ENCODE results near the gene TMEM164.
A peak's percentile ranks its signal among the peaks of the same experiment; 100 is the strongest.

TMEM164 gene

DNA sequence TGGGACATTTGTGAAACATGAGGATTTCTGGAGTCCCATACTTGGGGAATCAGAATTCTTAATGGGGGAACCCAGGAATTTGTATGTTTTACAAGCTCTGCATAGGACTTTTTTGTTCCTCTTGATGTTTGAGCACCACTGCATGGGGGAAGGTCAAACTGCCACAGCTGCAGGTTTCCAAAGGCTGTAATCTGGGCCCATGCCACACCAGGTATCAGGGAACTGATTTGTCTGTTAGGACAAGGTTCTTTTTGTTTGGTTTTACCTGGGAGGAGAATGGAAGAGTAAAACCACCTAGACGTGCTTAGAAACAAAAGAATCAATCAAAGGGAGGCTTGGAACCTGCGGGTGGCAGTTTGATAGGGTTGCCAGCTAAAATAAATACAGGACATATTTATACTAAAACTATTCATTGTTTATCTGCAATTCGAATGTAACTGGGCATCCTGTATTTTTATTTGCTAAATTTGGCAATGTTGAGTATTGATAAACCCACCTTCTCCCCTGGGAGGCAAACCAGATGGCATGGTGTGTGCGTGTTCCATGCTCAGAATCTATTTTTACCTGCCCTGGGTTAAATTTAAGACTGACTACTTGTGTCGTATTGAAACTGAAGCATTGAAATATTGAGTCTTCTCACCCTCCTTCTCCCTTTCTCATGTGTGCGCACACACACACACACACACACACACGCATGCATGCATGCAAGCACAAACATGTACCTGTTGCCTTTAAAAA is 63.7 kb downstream of the TMEM164 start:
- DNase-seq: no peak

DNA sequence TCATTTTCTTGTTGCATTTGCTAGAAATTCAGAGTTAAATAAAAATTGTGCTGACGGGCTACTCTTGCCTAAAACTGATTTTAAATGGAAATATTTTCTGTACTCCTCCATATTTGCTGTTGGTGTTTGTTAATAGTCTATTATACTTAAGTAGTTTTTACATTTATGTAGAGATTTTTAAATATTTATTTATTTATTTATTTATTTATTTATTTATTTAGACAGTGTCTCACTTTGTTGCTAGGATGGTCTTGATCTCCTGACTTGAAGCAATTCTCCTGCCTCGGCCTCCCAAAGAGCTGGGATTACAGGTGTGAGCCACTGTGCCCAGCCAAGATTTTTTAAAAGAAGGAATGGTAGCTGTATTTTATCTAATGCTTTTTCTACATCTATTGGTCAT is 68.1 kb downstream of the TMEM164 start:
- DNase-seq: no peak

DNA sequence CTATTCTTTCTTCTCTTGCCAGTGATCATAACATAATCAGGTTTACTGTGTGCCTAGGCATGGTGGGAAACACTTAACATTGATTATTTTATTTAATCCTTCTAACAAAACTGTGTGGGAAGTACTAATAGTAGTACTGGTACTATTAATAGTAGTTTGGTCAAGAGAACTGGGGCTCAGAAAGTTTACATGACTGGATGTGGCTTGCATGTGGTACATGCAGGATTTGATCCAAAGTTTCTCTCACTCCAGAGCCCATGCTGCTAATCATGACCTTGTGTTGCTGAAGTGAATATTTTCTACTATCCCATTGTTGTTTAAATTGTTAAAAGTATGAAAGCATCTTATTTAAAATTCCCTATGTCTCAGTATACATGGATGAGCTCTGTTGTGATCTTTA is 78.4 kb downstream of the TMEM164 start:
- DNase-seq: no peak

DNA sequence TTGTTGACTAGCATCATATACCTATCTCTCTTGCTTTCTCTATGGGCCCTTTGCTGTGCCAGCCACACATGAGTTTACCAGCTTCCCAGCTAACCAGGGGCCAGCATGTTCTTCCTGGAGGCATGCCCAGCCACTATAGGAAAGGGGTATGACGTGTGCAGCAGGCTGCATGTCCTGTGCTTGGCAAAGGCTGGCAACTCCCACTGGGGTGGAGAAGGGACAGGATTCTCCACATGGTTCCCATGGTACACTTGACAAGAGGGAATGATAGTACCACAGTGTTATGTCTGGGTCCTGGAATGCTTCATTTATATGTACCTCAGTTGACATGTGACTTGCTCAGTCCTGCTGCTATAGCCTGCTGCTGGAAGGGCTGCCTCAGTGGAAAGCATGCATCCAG is 78.8 kb downstream of the TMEM164 start:
- DNase-seq: no peak

DNA sequence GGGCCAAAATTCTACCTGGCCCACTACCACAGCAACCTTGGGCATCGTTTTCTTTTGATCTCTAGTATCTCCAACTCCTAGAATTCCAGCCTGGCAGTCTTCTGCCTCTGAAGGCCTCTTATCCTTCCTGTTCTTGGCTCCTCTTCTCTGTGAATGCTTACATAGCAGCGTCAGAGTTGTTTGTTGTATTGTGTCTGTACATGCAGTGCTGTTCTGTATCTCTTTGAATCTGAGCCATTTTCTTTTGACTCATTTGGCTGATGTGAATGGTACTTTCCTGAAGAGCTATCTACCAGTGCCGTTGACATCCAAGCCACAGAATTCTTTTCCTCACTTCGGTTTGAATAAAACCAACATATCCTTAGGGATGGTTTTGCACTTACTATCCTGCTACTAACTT is 79.2 kb downstream of the TMEM164 start:
- DNase-seq: no peak

DNA sequence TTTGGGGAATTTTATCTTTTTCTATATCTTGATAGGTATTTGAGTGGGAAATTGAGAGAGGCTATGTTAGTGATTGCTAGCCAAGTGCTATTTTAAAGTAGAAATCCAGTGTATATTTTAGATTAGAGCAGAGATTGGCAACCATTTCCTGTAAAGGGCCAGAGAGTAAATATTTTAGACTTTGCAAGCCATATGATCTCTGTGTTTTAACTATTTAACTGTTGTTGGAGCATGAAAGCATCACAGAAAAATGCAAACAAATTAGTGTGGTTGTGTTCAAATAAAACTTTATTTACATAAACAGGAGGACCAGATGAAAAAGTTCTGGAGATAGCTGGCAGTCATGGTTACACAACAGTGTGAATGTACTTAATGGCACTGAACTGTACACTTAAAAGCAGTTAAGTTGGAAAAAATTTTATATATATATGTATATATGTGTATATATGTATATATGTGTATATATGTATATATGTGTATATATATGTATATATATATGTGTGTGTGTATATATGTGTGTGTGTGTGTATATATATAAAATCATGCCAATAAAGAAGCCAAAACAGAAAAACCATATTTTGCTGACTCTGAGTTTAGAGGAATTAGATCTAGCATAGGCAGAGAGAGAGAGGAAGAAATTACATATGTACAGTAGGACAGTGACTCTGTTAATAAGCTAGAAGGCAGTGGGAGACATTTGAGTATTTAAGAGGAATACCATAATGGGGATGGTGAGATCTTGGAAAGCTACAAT is 83.4 kb downstream of the TMEM164 start:
- DNase-seq: no peak

DNA sequence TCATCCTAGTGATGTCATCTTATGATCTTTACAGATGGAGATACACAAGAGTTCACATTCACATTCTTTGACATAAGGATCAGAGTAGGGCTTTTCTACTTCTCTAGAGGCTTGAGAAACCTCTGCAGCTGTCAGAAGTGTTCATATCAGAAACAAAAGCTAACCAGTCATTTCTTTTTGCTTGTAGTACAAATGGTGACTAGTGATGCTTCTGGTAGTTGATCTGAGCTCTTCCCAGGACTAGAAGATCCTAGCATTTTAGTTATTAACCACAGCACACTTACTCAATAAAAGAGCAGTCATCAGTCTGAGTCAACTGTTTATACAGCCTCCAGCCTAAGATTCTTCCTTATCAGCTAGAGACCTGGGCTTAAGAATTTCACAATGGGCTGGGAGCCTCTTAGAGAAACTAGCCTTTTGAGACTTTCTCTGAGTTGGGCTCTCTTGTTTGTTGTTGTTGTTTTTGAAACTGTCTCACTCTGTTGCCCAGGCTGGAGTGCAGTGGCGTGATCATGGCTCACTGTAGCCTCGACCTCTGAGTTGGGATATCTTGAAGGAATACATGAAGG is 84.1 kb downstream of the TMEM164 start:
- no peak for DNase-seq

DNA sequence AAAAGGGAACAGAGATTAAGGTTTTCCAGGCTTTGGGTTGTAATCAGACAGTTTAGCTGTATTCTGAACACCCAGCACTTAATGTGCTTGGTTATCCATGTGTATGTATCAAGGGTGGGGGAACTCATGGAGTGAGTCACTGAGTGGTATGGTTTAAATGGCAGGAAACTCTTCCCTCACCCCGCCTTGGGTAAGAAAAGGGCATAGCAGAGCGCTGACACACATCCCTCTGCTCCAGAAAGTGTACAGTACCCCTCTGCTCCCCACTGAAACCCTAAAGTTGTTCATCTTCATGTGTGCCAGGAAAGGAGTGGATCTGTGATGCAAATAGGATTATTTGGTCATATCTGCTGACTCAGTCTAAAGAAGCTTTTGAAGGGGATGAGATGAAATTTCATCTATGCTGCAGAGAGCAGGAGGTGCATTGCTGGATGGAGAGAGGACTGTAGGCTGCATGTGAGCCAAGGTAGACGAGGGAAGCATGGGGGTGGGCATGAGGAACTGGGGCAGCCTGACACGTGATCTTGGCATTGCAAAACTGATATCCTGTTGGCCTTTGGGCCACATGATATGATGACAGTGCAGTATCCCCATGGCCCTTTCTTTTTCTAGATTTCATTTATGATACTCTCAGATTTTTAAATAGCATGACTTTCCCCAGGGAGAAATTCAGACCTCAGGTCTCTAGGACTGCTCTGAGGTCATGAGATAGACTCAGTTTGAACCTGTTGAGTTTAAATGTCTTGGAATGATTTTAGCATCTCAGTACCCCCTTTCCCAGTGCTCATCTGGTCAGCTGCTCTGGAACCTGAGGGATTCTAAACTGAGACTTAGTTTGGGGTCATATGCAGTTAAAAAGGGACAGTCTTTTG is 84.8 kb downstream of the TMEM164 start:
- DNase-seq: no peak

DNA sequence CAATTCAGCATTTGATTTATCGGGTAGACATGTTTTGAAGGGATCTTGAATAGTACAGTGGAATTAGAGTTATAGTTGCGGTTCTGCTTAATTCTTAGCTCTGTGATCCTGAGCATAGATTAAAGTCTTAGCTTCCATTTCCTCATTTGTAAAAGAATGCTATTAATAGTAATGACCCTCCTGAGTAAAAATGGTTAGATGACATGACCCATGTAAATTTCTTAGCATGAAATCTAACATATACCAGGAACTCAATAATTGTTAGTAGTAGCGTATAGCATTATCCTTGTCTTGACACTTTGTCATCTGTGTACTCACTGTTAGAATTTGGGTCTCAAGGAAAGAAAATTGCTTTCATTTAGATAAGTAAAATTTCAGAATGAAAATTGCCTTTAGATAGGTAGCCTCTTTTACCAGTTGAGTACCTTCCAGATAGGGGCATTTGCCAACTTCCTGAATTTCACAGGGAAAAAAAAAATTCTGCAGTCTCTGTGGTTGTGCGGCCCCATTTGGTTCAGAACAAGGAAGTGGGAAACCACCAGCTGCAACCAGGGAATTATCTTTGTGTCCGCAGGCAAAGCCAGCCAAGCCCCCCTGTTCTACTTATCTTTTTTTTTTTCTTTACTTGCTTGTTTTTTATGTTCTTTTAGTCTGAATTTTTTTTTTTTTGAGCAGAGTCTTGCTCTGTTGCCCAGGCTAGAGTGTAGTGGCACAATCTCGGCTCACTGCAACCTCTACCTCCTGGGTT is 86.9 kb downstream of the TMEM164 start:
- no peak for DNase-seq

DNA sequence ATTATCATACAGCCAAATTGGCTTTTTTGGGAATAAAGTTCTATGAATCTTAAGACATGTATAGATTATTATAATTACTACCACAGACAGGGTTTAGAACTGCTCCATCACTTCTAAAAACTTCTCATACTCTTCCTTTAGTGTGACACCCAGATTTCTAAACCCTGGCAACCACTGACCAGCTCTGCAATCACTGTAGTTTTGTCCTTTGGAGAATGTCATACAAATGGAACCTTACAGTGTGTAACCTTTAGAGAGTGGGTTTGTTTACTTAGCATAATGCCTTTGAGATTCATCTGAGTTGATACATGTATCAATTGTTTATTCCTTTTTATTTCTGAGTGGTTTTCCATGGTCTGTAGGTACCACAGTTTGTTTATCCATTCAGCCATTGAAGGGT is 95.0 kb downstream of the TMEM164 start:
- no peak for DNase-seq

DNA sequence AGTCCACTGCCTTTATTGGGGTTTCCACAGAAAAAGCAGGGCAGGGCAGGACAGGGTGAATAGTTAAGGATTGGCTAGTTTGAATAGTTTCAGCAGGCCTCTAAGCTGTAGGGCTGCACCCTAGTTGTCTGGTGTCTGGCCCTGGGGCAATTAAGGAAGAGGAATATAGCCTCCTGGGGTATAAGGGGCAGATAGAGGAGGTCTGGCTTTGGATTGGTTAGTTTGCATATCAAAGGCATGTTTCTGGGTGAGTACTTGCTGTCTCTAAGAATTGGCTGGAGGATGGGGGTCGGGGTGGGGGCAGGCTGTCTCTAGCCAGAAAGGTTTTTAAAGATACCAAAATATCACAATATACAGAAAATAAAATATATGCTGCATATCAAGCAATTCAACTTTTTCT is 100.4 kb downstream of the TMEM164 start:
- no peak for DNase-seq

DNA sequence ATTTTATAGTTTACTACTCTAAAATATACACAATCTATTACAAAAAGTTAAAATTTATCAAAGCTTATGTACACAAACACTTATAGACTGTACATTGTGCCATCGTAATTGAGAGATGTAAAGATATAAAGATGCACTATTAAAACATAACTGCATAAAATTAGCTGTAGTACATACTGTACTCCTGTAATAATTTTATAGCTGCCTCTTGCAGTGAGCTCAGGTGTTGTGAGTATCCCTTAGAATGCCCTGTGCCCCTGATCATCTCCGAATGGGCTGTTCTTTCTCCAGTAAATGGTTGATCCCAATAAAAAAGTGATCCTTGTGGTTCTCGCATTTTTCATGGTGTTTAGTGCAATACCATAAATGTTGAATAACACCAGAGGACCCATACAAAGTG is 101.2 kb downstream of the TMEM164 start:
- no peak for DNase-seq

DNA sequence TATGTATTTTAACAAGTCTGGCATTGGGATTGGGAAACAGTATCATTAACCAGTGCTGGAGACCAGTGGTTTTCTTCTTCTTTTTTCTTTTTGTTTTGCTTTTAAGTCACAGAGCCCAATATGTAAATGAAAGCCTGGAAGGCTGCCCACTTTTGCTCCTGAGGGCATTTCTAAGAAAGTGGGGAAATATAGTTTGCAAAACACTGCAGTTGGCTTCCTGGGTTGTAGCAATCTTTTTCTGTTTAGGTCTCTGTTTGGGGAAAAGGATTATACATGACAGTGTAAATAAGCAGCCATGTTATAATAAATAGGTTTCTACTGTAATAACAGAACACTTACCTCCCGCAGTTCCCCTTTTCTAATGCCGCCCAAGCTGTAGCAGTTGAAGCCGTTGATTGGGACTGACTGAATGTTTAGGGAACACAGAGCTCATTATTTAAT is 105.5 kb downstream of the TMEM164 start:
- DNase-seq: no peak

DNA sequence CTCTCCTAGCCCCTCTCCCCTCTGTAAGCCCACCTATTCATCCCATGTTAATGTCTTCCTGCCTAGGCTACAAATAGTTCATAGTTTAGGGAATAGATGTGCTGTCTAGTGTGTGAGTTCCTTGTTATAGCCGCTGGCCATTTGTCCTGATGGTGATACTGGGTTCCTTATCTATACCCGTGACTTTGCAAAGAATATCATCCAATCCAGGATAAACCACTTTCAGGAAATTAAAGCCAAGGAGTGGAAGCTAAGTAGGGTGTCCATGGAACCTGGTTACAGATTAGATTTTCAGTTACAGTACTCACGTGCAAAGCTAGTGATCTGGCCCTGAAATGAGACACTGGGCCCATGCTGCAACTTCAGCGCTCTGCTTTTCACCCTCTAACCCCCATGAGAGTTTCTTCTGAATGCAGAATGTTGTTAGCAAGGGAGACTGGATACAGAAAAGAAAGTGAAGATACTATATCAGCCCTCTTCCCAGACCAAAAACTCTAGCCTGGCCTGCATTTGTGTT is 111.4 kb downstream of the TMEM164 start:
- DNase-seq: no peak

DNA sequence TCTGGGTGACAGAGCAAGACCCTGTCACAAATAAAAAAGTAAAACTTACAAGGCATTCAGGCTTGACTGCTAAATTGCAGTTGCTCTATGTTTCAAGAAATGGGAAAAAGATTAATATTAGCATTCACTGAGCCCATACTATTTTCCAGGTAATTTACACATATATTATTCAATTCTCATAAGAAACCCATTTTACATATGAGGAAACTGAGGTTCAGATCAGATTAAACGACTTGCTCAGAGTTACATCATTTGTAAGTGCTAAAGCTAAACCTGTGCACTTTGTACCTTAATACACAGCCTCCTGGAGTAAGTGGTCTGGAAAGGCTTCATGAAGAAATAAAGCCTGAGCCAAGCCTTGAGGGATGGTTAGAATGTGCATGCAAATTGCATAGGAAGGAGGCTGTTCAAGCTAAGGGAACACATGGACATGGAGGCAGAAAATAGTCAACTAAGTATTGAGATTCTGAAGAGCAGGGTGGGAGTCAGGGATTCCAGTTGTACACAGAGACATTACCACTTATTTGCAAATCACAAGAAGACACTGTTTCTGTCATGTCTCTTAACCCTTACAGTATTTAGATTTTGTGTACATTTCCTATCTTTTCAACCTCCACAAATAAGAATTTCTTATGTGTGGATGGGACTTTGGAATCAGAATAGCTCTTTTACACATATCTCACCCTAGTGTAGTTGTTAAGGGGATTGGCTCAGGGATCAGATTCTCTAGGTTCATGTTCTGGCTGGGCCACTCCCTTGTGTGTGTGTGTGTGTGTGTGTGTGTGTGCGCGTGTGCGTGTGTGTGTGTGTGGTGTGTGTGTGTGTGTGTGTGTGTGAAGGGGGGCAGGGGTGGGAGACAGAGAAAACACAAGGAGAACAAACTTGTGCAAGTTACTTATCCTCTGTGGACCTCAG is 113.4 kb downstream of the TMEM164 start:
- DNase-seq: no peak

DNA sequence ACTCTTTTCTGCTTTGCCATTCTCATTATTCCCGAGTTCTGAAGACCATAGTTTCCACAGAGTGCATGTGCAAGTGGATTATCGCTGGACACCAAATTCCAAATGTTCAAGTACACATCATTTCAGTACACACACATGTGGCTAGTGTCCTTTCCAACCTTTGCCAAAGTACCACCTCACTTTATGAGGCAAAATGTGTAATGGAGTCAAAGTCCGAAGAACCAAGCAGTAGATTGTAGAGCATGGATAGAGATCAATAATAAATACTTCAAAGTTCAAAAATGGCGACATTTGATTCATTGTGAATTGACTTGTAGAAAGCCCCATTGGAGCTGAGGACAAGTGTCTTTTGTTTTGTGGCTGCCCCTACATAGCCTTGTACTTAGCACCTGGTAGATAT is 115.6 kb downstream of the TMEM164 start:
- no peak for DNase-seq

DNA sequence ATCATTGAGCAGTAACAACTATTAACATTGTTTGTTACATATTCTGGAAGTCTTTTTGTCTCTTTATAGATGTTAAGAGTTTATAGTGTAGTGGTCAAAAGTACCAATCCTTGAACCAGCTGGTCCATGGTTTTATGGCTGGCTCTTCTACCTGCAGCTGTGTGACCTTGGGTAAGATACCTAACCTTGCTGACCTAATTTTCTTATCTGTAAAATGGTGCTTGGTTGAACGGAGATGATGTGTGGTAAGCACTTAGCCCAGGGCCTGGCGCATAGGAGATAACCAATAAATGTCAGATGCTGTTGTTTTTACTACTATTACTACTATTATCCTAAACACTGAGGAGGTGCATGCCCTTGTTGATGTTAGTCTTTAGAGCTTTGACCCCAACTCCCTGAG is 116.6 kb downstream of the TMEM164 start:
- no peak for DNase-seq

DNA sequence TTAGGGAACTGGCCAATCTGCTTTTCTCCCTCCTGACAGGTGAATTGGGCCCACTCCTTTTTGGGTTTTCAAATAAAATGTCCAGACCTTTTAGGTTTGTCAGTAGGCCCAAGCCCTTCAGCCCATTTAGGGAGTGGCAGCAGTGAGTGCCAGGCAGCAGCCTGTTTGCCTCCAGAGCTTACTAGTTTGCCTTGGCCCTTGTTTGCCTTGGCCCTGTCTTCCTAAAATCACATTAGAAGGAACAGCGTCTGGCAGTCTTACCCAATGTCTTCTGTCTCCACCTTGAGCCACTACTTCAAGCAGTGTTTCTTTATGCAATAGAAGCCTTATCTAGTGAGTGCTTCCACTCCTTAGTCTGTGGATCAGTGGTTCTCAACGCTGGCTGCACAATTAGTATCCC is 117.1 kb downstream of the TMEM164 start:
- no peak for DNase-seq

DNA sequence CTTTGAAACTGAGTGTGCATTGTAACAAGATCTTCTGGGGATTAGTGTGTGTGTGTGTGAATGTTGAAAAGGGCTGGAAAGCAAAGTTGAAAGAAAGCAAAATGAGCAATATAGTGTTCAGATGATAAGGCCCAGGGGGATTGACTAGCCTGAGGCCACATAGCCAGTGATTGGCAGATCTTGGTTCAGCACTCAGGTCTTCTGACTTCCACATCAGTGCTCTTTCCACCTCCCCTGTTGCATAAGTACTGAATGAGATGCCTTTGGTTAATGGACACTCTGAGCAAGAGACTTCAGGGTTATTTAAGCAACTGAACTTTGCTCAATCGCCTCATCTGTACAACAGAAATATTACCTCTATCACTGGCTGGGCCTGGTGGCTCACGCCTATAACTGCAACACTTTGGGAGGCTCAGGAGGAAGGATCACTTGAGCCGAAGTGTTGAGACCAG is 120.4 kb downstream of the TMEM164 start:
- DNase-seq: no peak

DNA sequence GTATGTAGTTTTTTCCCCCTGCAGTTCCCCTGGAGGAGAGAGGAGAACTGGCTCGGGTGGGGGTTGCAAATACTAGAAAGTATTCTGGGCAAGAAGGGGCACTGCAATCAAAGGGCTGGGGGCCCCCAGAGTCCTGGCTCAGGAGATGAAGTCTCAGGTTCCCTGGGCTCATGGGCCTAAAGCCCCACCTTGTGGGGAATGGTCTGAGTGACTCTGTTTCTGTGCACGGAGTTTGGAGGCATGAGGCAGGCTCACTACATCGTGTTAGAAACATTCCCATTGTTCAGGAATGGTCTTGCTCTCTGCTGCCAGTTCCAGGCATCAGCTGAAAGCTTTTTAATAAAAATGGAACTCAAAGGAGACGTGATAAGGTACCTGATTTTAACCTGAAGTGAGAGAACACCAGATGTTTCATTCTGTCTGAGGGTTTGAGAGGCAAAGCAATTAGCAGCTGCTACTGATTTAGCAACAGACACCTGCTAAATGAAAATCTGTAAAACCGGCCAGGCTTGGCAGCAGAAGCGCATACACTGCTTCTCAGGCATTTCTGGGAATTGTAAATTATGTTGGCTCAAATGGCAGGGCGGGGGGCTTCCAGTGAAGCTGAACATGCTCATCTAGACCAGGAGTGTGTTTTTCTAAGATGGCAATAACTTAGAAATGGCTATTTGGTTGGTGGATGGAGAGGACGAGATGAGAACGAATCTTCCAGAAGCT is 122.7 kb downstream of the TMEM164 start:
- peak; percentile 6 for DNase-seq
